Body of pancreas (tissue), 4 donors: ENCODE data around the gene PTEN.

Source experiments
- POLR2A ChIP-seq, 3 donors: fragments of 450-650 bp; IDR thresholded peaks; one replicate each; pipeline ENCODE4 v1.6.1; 2016; ENCODE audit warnings: antibody characterized with exemption in 3 of 3, mild to moderate bottlenecking in 2 of 3
- TF ChIP-seq, protein P1 (sequence below), 7 experiments: fragments of 450-650 bp in 4 of 7; fragments of 200-600 bp in 3 of 7; sonication (generic) in 3 of 7; IDR thresholded peaks; one replicate each; pipeline ENCODE4 v1.5.1; 2016 to 2019; ENCODE audit warnings: antibody characterized with exemption in 7 of 7

- no peak for TF ChIP-seq POLR2A (IDR thresholded peaks at IDR 0.05)
- TF ChIP-seq, protein P1, sequence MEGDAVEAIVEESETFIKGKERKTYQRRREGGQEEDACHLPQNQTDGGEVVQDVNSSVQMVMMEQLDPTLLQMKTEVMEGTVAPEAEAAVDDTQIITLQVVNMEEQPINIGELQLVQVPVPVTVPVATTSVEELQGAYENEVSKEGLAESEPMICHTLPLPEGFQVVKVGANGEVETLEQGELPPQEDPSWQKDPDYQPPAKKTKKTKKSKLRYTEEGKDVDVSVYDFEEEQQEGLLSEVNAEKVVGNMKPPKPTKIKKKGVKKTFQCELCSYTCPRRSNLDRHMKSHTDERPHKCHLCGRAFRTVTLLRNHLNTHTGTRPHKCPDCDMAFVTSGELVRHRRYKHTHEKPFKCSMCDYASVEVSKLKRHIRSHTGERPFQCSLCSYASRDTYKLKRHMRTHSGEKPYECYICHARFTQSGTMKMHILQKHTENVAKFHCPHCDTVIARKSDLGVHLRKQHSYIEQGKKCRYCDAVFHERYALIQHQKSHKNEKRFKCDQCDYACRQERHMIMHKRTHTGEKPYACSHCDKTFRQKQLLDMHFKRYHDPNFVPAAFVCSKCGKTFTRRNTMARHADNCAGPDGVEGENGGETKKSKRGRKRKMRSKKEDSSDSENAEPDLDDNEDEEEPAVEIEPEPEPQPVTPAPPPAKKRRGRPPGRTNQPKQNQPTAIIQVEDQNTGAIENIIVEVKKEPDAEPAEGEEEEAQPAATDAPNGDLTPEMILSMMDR (IDR thresholded peaks at IDR 0.05), result no peak
Observed at GRCh38 chr10:87930934-87931835, 67.8 kb downstream of the PTEN start.
